ENCODE measurements around the gene ACTN4.

DNA sequence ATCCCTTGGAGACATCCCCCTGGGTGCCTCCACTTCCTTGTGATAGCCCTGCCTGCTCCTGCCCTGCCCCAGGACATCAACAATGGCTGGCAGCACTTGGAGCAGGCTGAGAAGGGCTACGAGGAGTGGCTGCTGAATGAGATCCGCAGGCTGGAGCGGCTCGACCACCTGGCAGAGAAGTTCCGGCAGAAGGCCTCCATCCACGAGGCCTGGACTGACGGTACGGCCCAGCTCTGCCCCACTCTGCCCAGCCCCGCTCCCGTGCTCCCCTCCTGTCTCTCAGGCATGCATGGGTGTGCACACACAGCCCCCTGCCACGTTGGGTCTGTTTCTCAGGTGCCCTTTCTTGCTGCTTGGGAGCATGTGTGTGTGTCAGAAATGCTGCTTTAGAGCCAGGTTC lies 70.4 kb downstream of the ACTN4 start:
- TF ChIP-seq CTCF (conservative IDR thresholded peaks at IDR 0.05 in 1 of 2, IDR thresholded peaks at IDR 0.05 in 1 of 2; ENCODE audit: low read depth in 1 of 2, low read length in 2 of 2) (no peak), EZH2 (IDR thresholded peaks at IDR 0.05; ENCODE audit: low read length, missing control alignments) (no peak)

All from fibroblast of lung (primary cell).